DOHH2 (cell line): ENCODE measurements around the gene BLID.

Source experiments
- H3F3A ChIP-seq: fragments of 200-600 bp; sonication (generic), shearing (Covaris generic); 2 replicates; pipeline ENCODE4 v1.6.0; 2016; ENCODE audit warnings: antibody characterized with exemption, mild to moderate bottlenecking; ENCODE audit not compliant: control insufficient read depth, insufficient read depth
- H3K27ac ChIP-seq: fragments of 200-600 bp; sonication (generic); 2 replicates; pipeline ENCODE4 v1.5.1; 2014; ENCODE audit warnings: low read depth, mild to moderate bottlenecking, low read length, moderate library complexity
- H3K27me3 ChIP-seq: fragments of 200-600 bp; sonication (generic); 2 replicates; pipeline ENCODE4 v1.6.1; 2014; ENCODE audit warnings: mild to moderate bottlenecking, low read length, mixed read lengths; ENCODE audit not compliant: control insufficient read depth
- H3K36me3 ChIP-seq: fragments of 200-600 bp; sonication (generic); 2 replicates; pipeline ENCODE4 v1.6.1; 2014; ENCODE audit warnings: mild to moderate bottlenecking, low read length, moderate library complexity, mixed read lengths; ENCODE audit not compliant: control insufficient read depth
- H3K4me1 ChIP-seq: fragments of 200-600 bp; sonication (generic); 2 replicates; pipeline ENCODE4 v1.6.1; 2014; ENCODE audit warnings: mild to moderate bottlenecking, low read length, mixed read lengths; ENCODE audit not compliant: control insufficient read depth
- H3K4me2 ChIP-seq: fragments of 200-600 bp; sonication (generic); 2 replicates; pipeline ENCODE4 v1.6.0; 2014; ENCODE audit warnings: mild to moderate bottlenecking, low read length, moderate library complexity
- H3K4me3 ChIP-seq: fragments of 200-600 bp; sonication (generic); 2 replicates; pipeline ENCODE4 v1.5.1; 2014; ENCODE audit warnings: mild to moderate bottlenecking, low read length, mixed read lengths
- H3K79me2 ChIP-seq: fragments of 200-600 bp; sonication (generic); 2 replicates; pipeline ENCODE4 v1.6.1; 2014; ENCODE audit warnings: mild to moderate bottlenecking, low read length, mixed read lengths; ENCODE audit not compliant: control insufficient read depth
- H3K9me2 ChIP-seq: fragments of 200-600 bp; sonication (generic); replicated peaks from 2 replicates; pipeline ENCODE4 v1.6.1; 2014; ENCODE audit warnings: mild to moderate bottlenecking, low read length, mixed read lengths; ENCODE audit not compliant: control insufficient read depth
- H3K9me3 ChIP-seq: fragments of 200-600 bp; sonication (generic); 2 replicates; pipeline ENCODE4 v1.6.1; 2014; ENCODE audit warnings: antibody characterized with exemption, low read length, mixed read lengths; ENCODE audit not compliant: control insufficient read depth, insufficient read depth
- H4K20me1 ChIP-seq: fragments of 200-600 bp; sonication (generic); 2 replicates; pipeline ENCODE4 v1.6.0; 2014; ENCODE audit warnings: low read depth, mild to moderate bottlenecking, antibody characterized with exemption, low read length, moderate library complexity; ENCODE audit not compliant: control insufficient read depth, insufficient read depth
- EZH2phosphoT487 ChIP-seq: fragments of 200-600 bp; sonication (generic); IDR thresholded peaks from 2 replicates; pipeline ENCODE4 v1.6.1; 2017; ENCODE audit warnings: borderline replicate concordance, mild to moderate bottlenecking, antibody characterized with exemption, low read length, moderate library complexity, mixed read lengths
- TF ChIP-seq, protein P1 (sequence below): fragments of 200-600 bp; sonication (generic); IDR thresholded peaks from one replicate; pipeline ENCODE4 v1.5.1; 2014; ENCODE audit warnings: antibody characterized with exemption, mild to moderate bottlenecking, low read depth, low read length; ENCODE audit not compliant: poor library complexity, severe bottlenecking

The BLID gene

DNA sequence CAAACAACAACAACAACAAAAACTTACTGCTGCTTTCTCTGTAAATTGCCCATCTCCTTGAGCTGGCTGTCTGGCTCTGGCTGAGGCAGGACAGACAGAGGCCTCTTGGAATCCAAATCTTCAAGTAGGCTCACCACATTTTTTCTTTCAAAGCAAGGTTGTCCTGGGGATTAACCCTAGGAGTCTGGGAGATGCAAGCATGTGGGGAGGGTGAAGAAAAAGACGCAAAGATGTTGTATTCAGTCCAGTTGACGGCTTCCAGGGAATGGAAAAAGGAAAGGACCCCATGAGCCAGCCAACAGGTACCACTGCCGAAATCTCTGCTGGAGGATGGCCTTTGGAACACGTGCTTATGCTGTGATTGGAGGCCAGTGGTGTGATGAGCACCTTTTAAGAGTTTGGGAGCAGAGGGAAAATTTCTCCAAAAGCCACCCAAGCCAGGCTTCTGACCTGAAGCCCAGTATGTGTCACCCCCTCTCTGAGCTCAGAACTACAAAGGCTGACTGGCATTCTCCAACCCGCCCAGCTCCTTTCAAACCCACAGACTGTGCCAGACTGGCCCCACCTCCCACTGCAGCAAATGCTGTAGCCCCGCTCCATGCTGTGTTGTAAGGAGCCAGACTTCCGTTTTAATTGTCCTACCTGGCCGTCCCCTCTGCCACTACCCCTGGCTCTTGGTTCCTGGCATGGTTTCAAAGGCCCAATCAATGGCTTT, 10.8 kb downstream of the BLID start:
- H3K4me2 ChIP-seq = no peak overlapping the region
- H3K9me3 ChIP-seq = no peaks in the 10 kb centered on the region
- no peaks in the 10 kb centered on the region for H3K36me3 ChIP-seq
- no peak for TF ChIP-seq EZH2phosphoT487
- TF ChIP-seq, protein P1, sequence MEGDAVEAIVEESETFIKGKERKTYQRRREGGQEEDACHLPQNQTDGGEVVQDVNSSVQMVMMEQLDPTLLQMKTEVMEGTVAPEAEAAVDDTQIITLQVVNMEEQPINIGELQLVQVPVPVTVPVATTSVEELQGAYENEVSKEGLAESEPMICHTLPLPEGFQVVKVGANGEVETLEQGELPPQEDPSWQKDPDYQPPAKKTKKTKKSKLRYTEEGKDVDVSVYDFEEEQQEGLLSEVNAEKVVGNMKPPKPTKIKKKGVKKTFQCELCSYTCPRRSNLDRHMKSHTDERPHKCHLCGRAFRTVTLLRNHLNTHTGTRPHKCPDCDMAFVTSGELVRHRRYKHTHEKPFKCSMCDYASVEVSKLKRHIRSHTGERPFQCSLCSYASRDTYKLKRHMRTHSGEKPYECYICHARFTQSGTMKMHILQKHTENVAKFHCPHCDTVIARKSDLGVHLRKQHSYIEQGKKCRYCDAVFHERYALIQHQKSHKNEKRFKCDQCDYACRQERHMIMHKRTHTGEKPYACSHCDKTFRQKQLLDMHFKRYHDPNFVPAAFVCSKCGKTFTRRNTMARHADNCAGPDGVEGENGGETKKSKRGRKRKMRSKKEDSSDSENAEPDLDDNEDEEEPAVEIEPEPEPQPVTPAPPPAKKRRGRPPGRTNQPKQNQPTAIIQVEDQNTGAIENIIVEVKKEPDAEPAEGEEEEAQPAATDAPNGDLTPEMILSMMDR = no peak
- H4K20me1 ChIP-seq = no peaks in the 10 kb centered on the region
- no peaks in the 10 kb centered on the region for H3F3A ChIP-seq
- H3K27ac ChIP-seq = no peak overlapping the region
- H3K4me1 ChIP-seq = peaks cover 4% of the 10 kb centered on the region
- peaks cover 21% of the 10 kb centered on the region for H3K27me3 ChIP-seq
- no peak overlapping the region for H3K4me3 ChIP-seq
- no peaks in the 10 kb centered on the region for H3K9me2 ChIP-seq
- H3K79me2 ChIP-seq = no peaks in the 10 kb centered on the region

DNA sequence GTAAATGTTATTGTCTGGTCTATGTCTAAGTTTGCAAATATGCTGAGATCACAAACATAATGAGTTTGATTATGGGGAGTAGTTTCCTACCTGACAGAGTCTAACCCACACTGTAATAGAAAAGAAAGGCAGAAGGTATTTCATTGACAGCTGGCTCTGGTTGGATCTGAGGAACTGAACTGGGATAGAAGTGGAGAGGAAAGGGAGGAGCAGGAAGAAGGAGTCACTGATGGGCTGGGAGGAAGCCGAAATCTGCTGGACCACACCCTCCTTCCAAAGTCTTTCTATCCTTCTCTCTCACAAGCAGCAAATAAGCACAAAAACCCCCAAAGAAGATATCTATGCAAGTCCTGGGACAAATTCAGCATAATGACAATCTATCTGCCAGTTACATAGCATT, 11.7 kb downstream of the BLID start:
- H3K36me3 ChIP-seq = no peaks in the 10 kb centered on the region
- no peaks in the 10 kb centered on the region for H3K9me3 ChIP-seq
- H3K27ac ChIP-seq = no peak overlapping the region
- H3K4me2 ChIP-seq = no peak overlapping the region
- H3K9me2 ChIP-seq = no peaks in the 10 kb centered on the region
- peaks cover 4% of the 10 kb centered on the region for H3K4me1 ChIP-seq
- peaks cover 27% of the 10 kb centered on the region for H3K27me3 ChIP-seq
- no peaks in the 10 kb centered on the region for H3F3A ChIP-seq
- H3K79me2 ChIP-seq = no peaks in the 10 kb centered on the region
- no peaks in the 10 kb centered on the region for H4K20me1 ChIP-seq
- no peak overlapping the region for H3K4me3 ChIP-seq
- TF ChIP-seq, protein P1 = no peak

DNA sequence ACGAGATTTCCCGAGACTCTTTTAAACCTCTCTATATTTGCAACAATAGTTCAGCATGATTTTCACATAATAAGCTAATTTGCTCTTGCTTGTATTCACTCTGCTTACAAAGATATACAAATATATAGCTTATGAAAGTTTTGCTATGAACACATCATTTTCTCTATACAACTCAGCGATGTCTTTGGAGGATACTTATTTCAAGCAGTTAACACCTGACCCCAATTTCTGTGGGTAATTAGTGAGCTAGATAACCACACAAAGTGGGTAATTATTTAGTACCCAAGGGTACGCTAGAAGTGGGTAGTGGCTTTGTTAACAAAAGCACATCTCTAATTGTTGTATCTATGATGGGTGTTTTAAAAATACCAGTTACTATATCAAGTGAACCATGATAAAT, 12.3 kb downstream of the BLID start:
- Histone ChIP-seq H3K4me3 (no peak overlapping the region), H3K27ac (no peak overlapping the region), H4K20me1 (no peaks in the 10 kb centered on the region), H3K9me2 (no peaks in the 10 kb centered on the region), H3K27me3 (peaks cover 27% of the 10 kb centered on the region), H3K4me2 (no peak overlapping the region), H3K36me3 (no peaks in the 10 kb centered on the region), H3K9me3 (no peaks in the 10 kb centered on the region), H3K79me2 (no peaks in the 10 kb centered on the region), H3F3A (no peaks in the 10 kb centered on the region), H3K4me1 (peaks cover 4% of the 10 kb centered on the region)
- no peak for TF ChIP-seq EZH2phosphoT487
- TF ChIP-seq, protein P1 = no peak
